HG03460 (cell line): ENCODE measurements around the gene DDIT4.
"Not testable (repeated sequence)": the region's sequence is repeated elsewhere in the genome, so short reads cannot be mapped to it uniquely, and the experiment has no call there.

Experiments
- ATAC-seq: cut with Tn5 transposase; IDR thresholded peaks from one replicate; pipeline ENCODE4 v1.9.1; 2021; ENCODE audit not compliant: unreplicated experiment

The DDIT4 gene

GRCh38 chr10:72265990-72266865 is 7.5 kb upstream of the DDIT4 start:
- ATAC-seq: no peak

GRCh38 chr10:72267381-72267780 is 6.3 kb upstream of the DDIT4 start:
- ATAC-seq: no peak

GRCh38 chr10:72267819-72268399 is 5.8 kb upstream of the DDIT4 start:
- no peak for ATAC-seq

- ATAC-seq: not testable (repeated sequence)
Observed at GRCh38 chr10:72268475-72269200, 5.1 kb upstream of the DDIT4 start.

- no peak for ATAC-seq
Observed at GRCh38 chr10:72270607-72271281, 3.0 kb upstream of the DDIT4 start.

GRCh38 chr10:72272689-72273409 is 875 bp upstream of the DDIT4 start:
- ATAC-seq: peak; percentile 25

- no peak for ATAC-seq
Observed at GRCh38 chr10:72274213-72274729, 547 bp downstream of the DDIT4 start.

- ATAC-seq: no peak
Observed at GRCh38 chr10:72274730-72275350, 1.1 kb downstream of the DDIT4 start.

- ATAC-seq: no peak
Observed at GRCh38 chr10:72275351-72276012, 1.8 kb downstream of the DDIT4 start.

GRCh38 chr10:72276013-72276387 is 2.3 kb downstream of the DDIT4 start:
- ATAC-seq: no peak

GRCh38 chr10:72276421-72277339 is 3.0 kb downstream of the DDIT4 start:
- no peak for ATAC-seq

- ATAC-seq: no peak
Observed at GRCh38 chr10:72277340-72277995, 3.7 kb downstream of the DDIT4 start.

- ATAC-seq: no peak
Observed at GRCh38 chr10:72277996-72278667, 4.4 kb downstream of the DDIT4 start.

- no peak for ATAC-seq
Observed at GRCh38 chr10:72278668-72279393, 5.1 kb downstream of the DDIT4 start.

GRCh38 chr10:72279587-72279986 is 5.9 kb downstream of the DDIT4 start:
- not testable (repeated sequence) for ATAC-seq

- no peak for ATAC-seq
Observed at GRCh38 chr10:72283131-72283530, 9.4 kb downstream of the DDIT4 start.
